ENCODE results near the gene MAGI1.

- TF ChIP-seq CTCF (IDR thresholded peaks at IDR 0.05) (no peak), POLR2A (IDR thresholded peaks at IDR 0.05) (no peak)
Observed at GRCh38 chr3:65350801-65351476, 687.8 kb downstream of the MAGI1 start.
